ENCODE data around the gene CCDC148.

The CCDC148 gene

DNA sequence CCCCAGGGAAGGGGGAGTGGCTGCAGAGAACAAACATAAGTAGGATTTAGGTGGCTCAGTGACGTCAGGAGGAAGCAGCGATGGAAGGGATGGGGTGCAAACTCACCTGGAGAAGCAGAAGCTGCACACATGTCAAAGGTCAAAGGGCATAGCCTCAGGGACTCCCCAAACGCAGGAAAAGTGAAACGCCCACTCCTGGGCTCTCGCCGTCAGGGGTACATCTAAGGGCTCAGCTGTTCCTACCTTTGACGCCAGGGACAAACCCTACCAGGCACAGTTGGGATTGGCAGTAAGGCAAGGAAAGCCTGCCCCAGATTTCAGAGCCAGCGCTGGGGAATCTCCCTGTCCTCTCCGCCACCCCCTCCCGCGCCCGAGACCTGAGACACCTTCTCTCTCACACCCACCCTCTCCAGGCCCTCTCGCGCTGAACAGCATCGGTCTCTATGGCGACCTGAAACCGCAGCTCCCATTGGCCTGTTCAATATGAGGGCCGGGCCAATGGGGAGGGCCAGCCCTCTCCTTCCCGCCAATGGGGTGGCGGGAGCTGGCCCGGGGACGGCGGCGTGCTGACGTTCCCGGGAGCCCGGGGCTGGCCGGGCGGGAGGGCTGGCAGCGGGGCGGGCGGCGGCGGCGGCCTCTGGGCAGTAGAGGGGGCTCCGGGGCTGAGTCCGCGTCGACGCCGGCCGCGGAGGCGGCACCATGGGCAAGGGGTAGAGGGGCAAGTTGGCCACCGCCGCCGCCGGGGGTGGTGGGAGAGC lies at the start of gene CCDC148, which contains the start of gene PKP4:
TSS of gene CCDC148 (minus strand) at position 445 of the 758 bp plus-strand sequence. CDS start at position 131, 314 bp downstream.
TSS of gene PKP4 (plus strand) at position 644 of the 758 bp plus-strand sequence. CDS start 76,233 bp downstream, outside the sequence.
- peak; percentile 94 for DNase-seq

DNA sequence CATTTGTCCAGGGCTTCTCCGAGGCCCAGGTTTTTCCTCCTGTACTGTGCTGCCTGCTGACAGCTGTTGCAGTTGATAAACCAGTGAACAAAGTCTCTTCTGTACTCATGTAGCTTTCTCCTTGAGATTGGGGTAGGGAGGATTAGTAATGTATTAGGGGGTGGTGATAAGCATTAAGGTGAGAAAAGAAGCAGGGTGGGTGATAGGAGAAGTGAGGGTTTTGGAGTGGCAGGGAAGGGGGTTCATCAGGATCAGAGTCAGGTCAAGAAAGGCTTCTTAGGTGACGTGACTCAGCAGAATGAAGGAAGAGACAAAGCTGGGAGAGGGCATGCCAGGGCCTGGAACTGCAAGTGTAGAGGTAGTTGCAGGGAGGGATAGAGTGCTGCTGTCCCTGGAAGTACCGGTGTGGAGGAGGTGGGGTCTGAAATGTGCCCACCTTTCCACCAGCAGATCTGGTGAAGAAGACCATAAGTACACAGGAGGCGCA lies 48.9 kb upstream of the CCDC148 start:
- DNase-seq: no peak

DNA sequence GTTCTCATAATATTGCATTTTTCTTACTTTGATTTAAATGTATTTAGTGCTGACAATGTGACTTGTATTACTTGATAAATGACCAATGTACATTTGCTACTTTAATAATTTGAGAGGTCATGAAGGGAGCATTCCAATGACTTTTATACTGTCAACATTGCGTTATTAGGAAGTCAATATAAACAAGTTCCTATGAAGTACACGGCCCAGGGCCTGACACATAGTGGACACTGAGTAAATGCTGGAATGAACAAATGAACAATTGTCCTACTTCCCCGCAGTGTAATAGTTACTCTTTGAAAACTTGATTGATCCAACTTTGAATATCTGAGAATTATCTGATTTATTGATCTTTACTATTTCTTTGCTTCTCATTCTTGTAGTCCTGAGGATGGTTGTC lies 47.5 kb upstream of the CCDC148 start:
- no peak for DNase-seq

GRCh38 chr2:158502974-158503373 lies 46.4 kb upstream of the CCDC148 start:
- no peak for DNase-seq

DNA sequence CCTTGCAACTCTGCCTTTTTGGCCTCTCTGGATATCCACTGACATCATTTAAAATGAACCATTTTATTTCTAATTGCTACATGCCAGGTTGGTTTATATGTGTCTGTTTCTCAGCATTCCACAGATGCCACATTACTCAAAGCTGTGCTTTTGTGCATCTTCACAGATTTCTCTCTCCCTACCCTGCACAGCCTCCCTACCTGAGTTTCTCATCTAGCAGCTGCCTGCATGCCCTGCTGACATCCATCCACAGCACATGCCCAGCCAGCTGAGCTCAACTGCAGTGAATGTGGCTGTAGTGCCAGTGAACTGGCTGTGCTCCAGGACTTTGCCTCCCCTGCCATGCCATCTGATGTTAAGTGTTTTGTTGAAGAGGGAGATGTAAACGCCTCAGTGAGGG lies 44.7 kb upstream of the CCDC148 start:
- DNase-seq: peak; percentile 47

- DNase-seq: no peak
Observed at GRCh38 chr2:158500333-158500732, 43.8 kb upstream of the CCDC148 start.

- no peak for DNase-seq
Observed at GRCh38 chr2:158499383-158499782, 42.8 kb upstream of the CCDC148 start.

- DNase-seq: no peak
Observed at GRCh38 chr2:158498749-158499136, 42.2 kb upstream of the CCDC148 start.

DNA sequence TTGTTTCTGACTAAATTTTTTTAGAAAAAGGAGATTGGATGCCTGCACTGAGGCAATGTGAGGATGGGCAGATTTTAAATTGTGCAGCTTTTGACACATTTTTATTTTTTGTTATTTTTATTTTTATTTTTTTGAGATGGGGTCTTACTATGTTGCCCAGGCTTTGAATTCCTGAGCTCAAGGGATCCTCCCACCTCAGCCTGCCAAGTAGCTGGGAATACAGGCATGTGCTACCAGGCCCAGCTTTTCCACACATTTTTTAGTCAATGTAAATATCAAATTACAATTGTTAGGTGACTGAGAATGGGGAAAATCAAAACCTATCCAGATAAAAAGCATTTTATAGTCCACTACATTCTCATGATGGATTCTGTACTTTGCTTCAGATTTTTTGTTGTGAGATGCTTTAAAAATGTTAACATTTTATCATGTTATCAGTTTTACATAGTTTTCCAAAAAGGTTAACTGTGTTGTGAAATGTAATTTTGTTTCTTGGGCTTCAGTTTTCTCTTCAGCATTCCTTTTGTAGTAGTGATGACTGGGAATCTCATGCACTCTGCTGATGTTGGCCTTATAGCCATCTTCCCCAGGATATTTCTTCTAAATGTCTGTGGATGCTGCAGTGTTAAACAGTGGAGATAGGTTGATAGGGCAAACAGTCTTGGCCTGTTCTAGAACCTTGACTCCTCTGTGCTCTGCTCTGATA lies 41.6 kb upstream of the CCDC148 start:
- no peak for DNase-seq

GRCh38 chr2:158497486-158497885 lies 40.9 kb upstream of the CCDC148 start:
- no peak for DNase-seq

- no peak for DNase-seq
Observed at GRCh38 chr2:158496986-158497385, 40.4 kb upstream of the CCDC148 start.

GRCh38 chr2:158495175-158495574 lies 38.6 kb upstream of the CCDC148 start:
- DNase-seq: no peak

GRCh38 chr2:158493458-158493857 lies 36.9 kb upstream of the CCDC148 start:
- DNase-seq: peak; percentile 53

DNA sequence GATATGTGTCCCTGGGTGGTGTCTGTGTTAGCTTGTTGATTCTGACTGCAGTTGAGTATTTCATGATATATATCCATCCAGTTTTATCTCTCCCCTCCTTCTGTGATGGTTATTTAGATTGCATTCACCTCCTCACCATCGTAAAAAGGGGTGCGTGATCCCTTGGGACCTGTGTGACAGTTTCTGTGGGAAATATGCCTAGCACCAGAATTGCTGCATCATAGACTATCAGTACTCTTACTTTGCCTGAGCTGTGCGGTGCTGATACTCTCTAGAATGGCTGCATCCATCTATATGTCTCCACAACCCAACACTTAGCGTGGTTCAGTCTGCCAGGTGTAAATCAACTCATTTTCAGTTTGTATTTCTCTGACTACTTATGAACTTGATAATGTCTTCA lies 34.5 kb upstream of the CCDC148 start:
- DNase-seq: no peak

- no peak for DNase-seq
Observed at GRCh38 chr2:158489366-158490112, 33.0 kb upstream of the CCDC148 start.

- DNase-seq: no peak
Observed at GRCh38 chr2:158488442-158489216, 32.1 kb upstream of the CCDC148 start.

DNA sequence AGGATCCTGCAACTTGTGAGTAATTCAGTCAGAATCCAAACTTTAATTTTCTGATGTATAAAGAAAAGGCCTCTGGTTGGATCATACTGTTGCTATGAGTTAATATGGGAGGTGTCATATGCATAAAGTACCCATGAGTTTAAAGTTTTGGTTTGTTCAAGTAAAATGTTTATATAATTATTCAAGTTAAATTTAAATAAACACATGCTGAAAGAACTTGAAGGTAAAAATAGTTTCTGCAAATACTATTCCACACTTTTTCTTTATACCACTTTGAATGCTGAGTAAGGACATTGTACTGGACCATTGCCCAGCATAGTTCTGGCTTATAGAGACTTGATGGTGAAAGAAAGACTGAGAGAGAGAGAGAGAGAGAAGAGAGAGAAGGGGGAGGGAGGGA lies 30.9 kb upstream of the CCDC148 start:
- DNase-seq: no peak

- no peak for DNase-seq
Observed at GRCh38 chr2:158486970-158487325, 30.4 kb upstream of the CCDC148 start.

- DNase-seq: no peak
Observed at GRCh38 chr2:158486150-158486969, 29.8 kb upstream of the CCDC148 start.

DNA sequence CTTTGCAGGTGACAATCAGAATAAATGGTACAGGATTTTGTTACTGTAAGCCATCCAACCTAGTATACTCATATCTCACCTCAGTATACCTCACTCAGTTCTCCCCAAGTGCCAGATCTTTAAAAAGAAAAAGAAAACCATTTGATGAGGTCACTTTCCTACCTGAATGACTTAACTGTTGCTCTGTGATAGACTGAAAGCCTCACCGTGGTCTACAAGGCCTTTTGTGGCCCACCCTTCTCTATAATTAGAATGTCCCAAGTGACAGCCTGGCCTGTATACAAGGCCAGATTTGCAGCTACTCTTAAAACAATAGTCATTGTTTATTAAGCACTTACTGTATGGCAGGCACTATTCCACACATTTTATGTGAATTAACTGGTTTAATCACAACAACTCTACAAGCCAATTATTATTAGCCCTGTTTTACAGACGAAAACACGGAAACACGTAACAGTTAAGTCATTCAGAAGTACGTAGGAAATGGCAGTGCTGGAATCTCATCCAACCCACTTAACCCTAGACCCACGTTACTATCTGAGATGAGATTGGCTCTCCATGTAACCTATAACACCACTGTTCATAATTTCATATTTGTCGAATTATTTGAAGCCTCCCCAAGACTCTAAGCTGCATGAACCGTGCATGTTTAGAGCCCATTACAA lies 28.5 kb upstream of the CCDC148 start:
- no peak for DNase-seq

GRCh38 chr2:158482594-158482993 lies 26.0 kb upstream of the CCDC148 start:
- no peak for DNase-seq
